T-cell (primary cell): Measurements from ENCODE around the gene SLC5A9. TPM values are rescaled to one million over a fixed set of nuclear protein-coding genes. Genes with fewer than 3 reads are reported as not detected.

Experiments
- ATAC-seq, 4 experiments: fragments of 200-7000 bp in 3 of 4; fragments of 150-1000 bp in 1 of 4; cut with Tn5 transposase; replicated peaks in 1 of 4; 1 replicate in 3 of 4; 2 replicates in 1 of 4; pipeline ENCODE4 v1.10.0; 2021; ENCODE audit warnings: moderate library complexity in 3 of 4, mild to moderate bottlenecking in 2 of 4, moderate number of reproducible peaks in 1 of 4
- CTCF ChIA-PET, 2 donors: fragments of 300-600 bp; sonication (Branson Sonifier 250); formaldehyde crosslinking; loops; one replicate each; lab custom pipeline; 2022; ENCODE audit warnings: antibody characterized with exemption in 2 of 2; lab: Charles Lee
- POLR2A ChIA-PET, 2 donors: fragments of 300-600 bp; sonication (Branson Sonifier 250); formaldehyde crosslinking; loops; one replicate each; lab custom pipeline; 2022; ENCODE audit warnings: antibody characterized with exemption in 2 of 2; lab: Charles Lee
- DNase-seq, 35 experiments: peaks; one replicate each; pipeline versions ENCODE4 v3.0.0 to v3.0.0-alpha.2; 2013 to 2023
- H3K27ac ChIP-seq: one replicate; pipeline ENCODE4 v1.5.1; 2013; ENCODE audit warnings: low read length
- H3K27me3 ChIP-seq, 2 experiments: replicated peaks in 1 of 2; 1 replicate in 1 of 2; 2 replicates in 1 of 2; pipeline versions ENCODE4 v1.6.1 to v1.7.0; 2013; ENCODE audit warnings: low read length in 1 of 2, mixed read lengths in 1 of 2; ENCODE audit not compliant: control insufficient read depth in 2 of 2, insufficient read depth in 2 of 2; ENCODE audit errors: extremely low read depth in 1 of 2
- H3K36me3 ChIP-seq, 2 donors: 1 replicate in 1 of 2; 2 replicates in 1 of 2; pipeline versions ENCODE4 v1.6.1 to v1.7.0; 2013; ENCODE audit warnings: low read length in 1 of 2; ENCODE audit not compliant: control insufficient read depth in 2 of 2, insufficient read depth in 1 of 2; ENCODE audit errors: extremely low read depth in 1 of 2
- H3K4me1 ChIP-seq, 2 experiments: 1 replicate in 1 of 2; 2 replicates in 1 of 2; pipeline versions ENCODE4 v1.6.1 to v1.7.0; 2013; ENCODE audit warnings: low read length in 2 of 2, mixed read lengths in 1 of 2; ENCODE audit not compliant: insufficient read depth in 2 of 2, control insufficient read depth in 1 of 2; ENCODE audit errors: extremely low read depth in 1 of 2
- H3K4me3 ChIP-seq, 2 donors: 1 replicate in 1 of 2; 2 replicates in 1 of 2; pipeline versions ENCODE4 v1.5.1 to v1.7.0; 2013; ENCODE audit warnings: mild to moderate bottlenecking in 2 of 2, low read length in 1 of 2, moderate library complexity in 1 of 2; ENCODE audit not compliant: control insufficient read depth in 1 of 2; ENCODE audit errors: extremely low read depth in 1 of 2
- H3K9me3 ChIP-seq: 2 replicates; pipeline ENCODE4 v1.7.0; 2013
- H3K27ac Mint-ChIP-seq, 2 donors: one replicate each; pipeline ENCODE4 v1.8.0; 2020 to 2021; ENCODE audit warnings: mild to moderate bottlenecking in 2 of 2, mixed read lengths in 2 of 2
- H3K27me3 Mint-ChIP-seq, 2 donors: one replicate each; pipeline ENCODE4 v1.8.0; 2021 to 2022; ENCODE audit warnings: mixed read lengths in 2 of 2
- H3K36me3 Mint-ChIP-seq: one replicate; pipeline ENCODE4 v1.8.0; 2021; ENCODE audit warnings: mixed read lengths
- H3K4me1 Mint-ChIP-seq, 3 donors: one replicate each; pipeline ENCODE4 v1.8.0; 2020 to 2022; ENCODE audit warnings: mixed read lengths in 3 of 3, mild to moderate bottlenecking in 1 of 3
- H3K4me3 Mint-ChIP-seq, 3 donors: one replicate each; pipeline ENCODE4 v1.8.0; 2020 to 2022; ENCODE audit warnings: mild to moderate bottlenecking in 3 of 3, mixed read lengths in 3 of 3, moderate library complexity in 3 of 3
- H3K9me3 Mint-ChIP-seq, 3 donors: one replicate each; pipeline ENCODE4 v1.8.0; 2020 to 2022; ENCODE audit warnings: mixed read lengths in 3 of 3
- WGBS: methylation state at CpG from one replicate; pipeline ENCODE4 v1.1.5; 2013; ENCODE audit warnings: missing lambda C conversion rate; ENCODE audit not compliant: insufficient coverage; 5-methylcytosine and 5-hydroxymethylcytosine counted together
- total RNA-seq, 35 experiments: library from RNA in 6 of 35; stranded (reverse) in 6 of 35; fragments of 120-200 nt in 1 of 35; gene quantifications; one replicate each; pipeline versions ENCODE4 v1.2.1 to v1.2.4 and lab custom pipeline; 2013 to 2026

SLC5A9 gene
- total RNA-seq, 5 donors from 2014 or later (not counting 1 experiment from before 2014, with no cell fraction given) = not detected

- H3K27me3 ChIP-seq = no peaks in the 10 kb centered on the region
- DNase-seq (no peak), ATAC-seq (no peak)
- ChIA-PET CTCF (no interaction called here), POLR2A (no interaction called here)
- Mint-ChIP-seq H3K27me3 (no peaks in the 10 kb centered on the region), H3K36me3 (no peaks in the 10 kb centered on the region), H3K9me3 (no peaks in the 10 kb centered on the region), H3K27ac (no peak overlapping the region), H3K4me3 (no peak overlapping the region), H3K4me1 (peaks cover 0 to 3% (median 3%) of the 10 kb centered on the region in 3 donors)
- no peaks in the 10 kb centered on the region for H3K36me3 ChIP-seq
- no peaks in the 10 kb centered on the region for H3K9me3 ChIP-seq
- H3K4me1 ChIP-seq = peaks cover 14 to 27% of the 10 kb centered on the region in 2 experiments
- H3K27ac ChIP-seq = no peak overlapping the region
- 69% methylated on average over 4 of the region's 7 CpGs for whole genome bisulfite sequencing
- H3K4me3 ChIP-seq = no peak overlapping the region
Measured at GRCh38 chr1:48223366-48224240, 1.1 kb downstream of the SLC5A9 start.

- Mint-ChIP-seq H3K4me1 (peaks cover 0 to 3% (median 3%) of the 10 kb centered on the region in 3 donors), H3K27ac (no peak overlapping the region), H3K4me3 (no peak overlapping the region), H3K9me3 (no peaks in the 10 kb centered on the region), H3K36me3 (no peaks in the 10 kb centered on the region), H3K27me3 (no peaks in the 10 kb centered on the region)
- H3K9me3 ChIP-seq = no peaks in the 10 kb centered on the region
- H3K4me3 ChIP-seq = no peak overlapping the region
- CTCF ChIA-PET = interaction anchor here in 1 of 2 donors (0.7 kb wide), 1 partner anchor 274 kb away, joined by 3 read pairs; no protein-coding TSS in a partner anchor
- H3K4me1 ChIP-seq = peaks cover 14 to 27% of the 10 kb centered on the region in 2 experiments
- no peaks in the 10 kb centered on the region for H3K36me3 ChIP-seq
- DNase-seq (no peak), ATAC-seq (no peak)
- no peak overlapping the region for H3K27ac ChIP-seq
- whole genome bisulfite sequencing = 96% methylated on average over 6 of the region's 6 CpGs
- no peaks in the 10 kb centered on the region for H3K27me3 ChIP-seq
- POLR2A ChIA-PET = no interaction called here
Measured at GRCh38 chr1:48224791-48225190, 2.3 kb downstream of the SLC5A9 start.

- Mint-ChIP-seq H3K27me3 (no peaks in the 10 kb centered on the region), H3K4me3 (no peak overlapping the region), H3K36me3 (no peaks in the 10 kb centered on the region), H3K9me3 (no peaks in the 10 kb centered on the region), H3K4me1 (peaks cover 0 to 3% (median 3%) of the 10 kb centered on the region in 3 donors), H3K27ac (peak overlapping the region in 1 of 2 donors; percentile 0)
- ATAC-seq (no peak), DNase-seq (no peak)
- 97% methylated on average over 3 of the region's 6 CpGs for WGBS
- Histone ChIP-seq H3K27ac (no peak overlapping the region), H3K4me3 (no peak overlapping the region), H3K27me3 (no peaks in the 10 kb centered on the region), H3K4me1 (peaks cover 14 to 27% of the 10 kb centered on the region in 2 experiments), H3K9me3 (no peaks in the 10 kb centered on the region), H3K36me3 (no peaks in the 10 kb centered on the region)
- ChIA-PET POLR2A (no interaction called here), CTCF (interaction anchor here in 1 of 2 donors (1.1 kb wide), 1 partner anchor 10 kb away, joined by 5 read pairs; no protein-coding TSS in a partner anchor)
Measured at GRCh38 chr1:48225579-48225978, 3.1 kb downstream of the SLC5A9 start.

GRCh38 chr1:48227165-48228013, 4.9 kb downstream of the SLC5A9 start:
- ATAC-seq = peak; percentile 56 to 86 (median 80)
- H3K4me1 ChIP-seq = peaks cover 14 to 27% of the 10 kb centered on the region in 2 experiments
- peak overlapping the region in 1 of 2 donors; percentile 25 for H3K4me3 ChIP-seq
- H3K27ac ChIP-seq = peak overlapping the region; percentile 73
- H3K4me3 Mint-ChIP-seq = no peak overlapping the region
- no peak overlapping the region for H3K27ac Mint-ChIP-seq
- peaks cover 0 to 11% of the 10 kb centered on the region in 2 experiments for H3K27me3 ChIP-seq
- H3K4me1 Mint-ChIP-seq = peaks cover 0 to 3% (median 3%) of the 10 kb centered on the region in 3 donors
- H3K36me3 Mint-ChIP-seq = no peaks in the 10 kb centered on the region
- H3K36me3 ChIP-seq = no peaks in the 10 kb centered on the region
- DNase-seq = peak in 13 of 35 experiments; percentile 4 to 46 (median 14)
- ChIA-PET CTCF (no interaction called here), POLR2A (no interaction called here)
- H3K9me3 Mint-ChIP-seq = no peaks in the 10 kb centered on the region
- H3K27me3 Mint-ChIP-seq = no peaks in the 10 kb centered on the region
- WGBS = 97% methylated on average over 4 of the region's 10 CpGs
- H3K9me3 ChIP-seq = no peaks in the 10 kb centered on the region

- 100% methylated on average over 2 of the region's 5 CpGs for WGBS
- Mint-ChIP-seq H3K27me3 (no peaks in the 10 kb centered on the region), H3K4me3 (no peak overlapping the region), H3K9me3 (no peaks in the 10 kb centered on the region), H3K4me1 (peaks cover 0 to 3% (median 3%) of the 10 kb centered on the region in 3 donors), H3K27ac (no peak overlapping the region), H3K36me3 (no peaks in the 10 kb centered on the region)
- DNase-seq (no peak), ATAC-seq (no peak)
- H3K27ac ChIP-seq = peak overlapping the region; percentile 73
- no peaks in the 10 kb centered on the region for H3K9me3 ChIP-seq
- H3K36me3 ChIP-seq = no peaks in the 10 kb centered on the region
- POLR2A ChIA-PET = no interaction called here
- H3K4me3 ChIP-seq = peak overlapping the region in 1 of 2 donors; percentile 25
- CTCF ChIA-PET = no interaction called here
- H3K4me1 ChIP-seq = peaks cover 14 to 27% of the 10 kb centered on the region in 2 experiments
- peaks cover 0 to 11% of the 10 kb centered on the region in 2 experiments for H3K27me3 ChIP-seq
Measured at GRCh38 chr1:48228156-48228555, 5.6 kb downstream of the SLC5A9 start.

GRCh38 chr1:48229317-48229716, 6.8 kb downstream of the SLC5A9 start:
- peaks cover 0 to 3% (median 3%) of the 10 kb centered on the region in 3 donors for H3K4me1 Mint-ChIP-seq
- Histone ChIP-seq H3K27me3 (peaks cover 0 to 11% of the 10 kb centered on the region in 2 experiments), H3K36me3 (no peaks in the 10 kb centered on the region), H3K4me3 (no peak overlapping the region), H3K27ac (no peak overlapping the region), H3K4me1 (peaks cover 14 to 27% of the 10 kb centered on the region in 2 experiments), H3K9me3 (no peaks in the 10 kb centered on the region)
- POLR2A ChIA-PET = no interaction called here
- no peaks in the 10 kb centered on the region for H3K27me3 Mint-ChIP-seq
- H3K27ac Mint-ChIP-seq = no peak overlapping the region
- H3K4me3 Mint-ChIP-seq = no peak overlapping the region
- CTCF ChIA-PET = no interaction called here
- no peaks in the 10 kb centered on the region for H3K36me3 Mint-ChIP-seq
- 100% methylated on average over 3 of the region's 6 CpGs for whole genome bisulfite sequencing
- ATAC-seq = no peak
- no peaks in the 10 kb centered on the region for H3K9me3 Mint-ChIP-seq
- no peak for DNase-seq
